H1 (cell line): ENCODE data around the gene CMC4. TPM values are rescaled to one million over a fixed set of nuclear protein-coding genes. Genes with fewer than 3 reads are reported as not detected.

ENCODE experiments used
- CTCF ChIA-PET: fragments of 300-600 bp; sonication (Branson Sonifier 250); formaldehyde crosslinking; loops from one replicate; lab custom pipeline; 2021; ENCODE audit not compliant: partially characterized antibody; lab: Charles Lee
- POLR2A ChIA-PET: fragments of 300-600 bp; sonication (Branson Sonifier 250); formaldehyde crosslinking; loops from one replicate; lab custom pipeline; 2021; ENCODE audit warnings: inconsistent platforms; ENCODE audit not compliant: partially characterized antibody; lab: Charles Lee
- DNase-seq, 2 experiments: peaks; one replicate each; pipeline versions ENCODE4 v3.0.0 to v3.0.0-alpha.2; 2010 to 2022; ENCODE audit warnings: low spot score in 2 of 2, low read depth in 1 of 2, mixed read lengths in 1 of 2
- FAIRE-seq: peaks from 2 replicates; lab custom pipeline; 2011; peaks lifted over from hg19 to GRCh38; lab: Jason Lieb, UNC
- H2AFZ ChIP-seq: 2 replicates; pipeline ENCODE4 v1.8.1; 2012; ENCODE audit warnings: low read length, inconsistent platforms
- H2AK5ac ChIP-seq: 2 replicates; pipeline ENCODE4 v1.6.1; 2013; ENCODE audit warnings: low read depth, low read length
- H2BK120ac ChIP-seq: replicated peaks from 2 replicates; pipeline ENCODE3; 2013; ENCODE audit warnings: low read depth, low read length, inconsistent platforms
- H2BK12ac ChIP-seq: 2 replicates; pipeline ENCODE4 v1.6.1; 2013; ENCODE audit warnings: low read depth, low read length
- H2BK15ac ChIP-seq: 2 replicates; pipeline ENCODE4 v1.6.1; 2013; ENCODE audit warnings: low read length
- H2BK20ac ChIP-seq: 2 replicates; pipeline ENCODE4 v1.6.1; 2013; ENCODE audit warnings: low read length
- H2BK5ac ChIP-seq: 2 replicates; pipeline ENCODE4 v1.6.1; 2013; ENCODE audit warnings: low read depth, low read length
- H3K14ac ChIP-seq: 2 replicates; pipeline ENCODE4 v1.6.1; 2013; ENCODE audit warnings: inconsistent platforms; ENCODE audit not compliant: insufficient read length
- H3K18ac ChIP-seq: 2 replicates; pipeline ENCODE4 v1.6.1; 2013; ENCODE audit warnings: low read length; ENCODE audit errors: extremely low read depth
- H3K23ac ChIP-seq: 2 replicates; pipeline ENCODE4 v1.6.1; 2013; ENCODE audit warnings: inconsistent platforms; ENCODE audit not compliant: insufficient read length
- H3K23me2 ChIP-seq: 2 replicates; pipeline ENCODE4 v1.6.1; 2013; ENCODE audit warnings: low read depth, low read length
- H3K27ac ChIP-seq: 2 replicates; pipeline ENCODE4 v1.6.1; 2011; ENCODE audit warnings: low read depth, low read length, inconsistent platforms
- H3K27me3 ChIP-seq, 4 experiments: replicated peaks in 1 of 4; 1 replicate in 1 of 4; 2 replicates in 3 of 4; pipeline versions ENCODE4 v1.6.1 to v1.8.1; 2011 to 2013; ENCODE audit warnings: low read length in 3 of 4, mild to moderate bottlenecking in 3 of 4, inconsistent platforms in 2 of 4, mixed read lengths in 2 of 4, moderate library complexity in 1 of 4; ENCODE audit not compliant: control insufficient read depth in 3 of 4, insufficient read depth in 3 of 4; ENCODE audit errors: extremely low read depth in 1 of 4
- H3K36me3 ChIP-seq, 4 experiments: 2 replicates each; pipeline versions ENCODE4 v1.6.1 to v1.8.1; 2011 to 2013; ENCODE audit warnings: mild to moderate bottlenecking in 4 of 4, low read length in 3 of 4, moderate library complexity in 2 of 4, control low read depth in 1 of 4, inconsistent platforms in 1 of 4; ENCODE audit not compliant: insufficient read depth in 4 of 4, control insufficient read depth in 2 of 4
- H3K4ac ChIP-seq: replicated peaks from 2 replicates; pipeline ENCODE3; 2013; ENCODE audit warnings: low read length, low read depth, mixed read lengths, inconsistent platforms; ENCODE audit not compliant: insufficient read length
- H3K4me1 ChIP-seq, 4 experiments: replicated peaks in 1 of 4; 1 replicate in 1 of 4; 2 replicates in 3 of 4; pipeline versions ENCODE4 v1.6.1 to v1.8.1; 2011 to 2013; ENCODE audit warnings: low read length in 3 of 4, inconsistent platforms in 2 of 4, mixed read lengths in 1 of 4; ENCODE audit not compliant: insufficient read depth in 4 of 4, control insufficient read depth in 3 of 4
- H3K4me2 ChIP-seq, 2 experiments: 2 replicates each; pipeline versions ENCODE4 v1.6.1 to v1.8.1; 2011 to 2013; ENCODE audit warnings: low read depth in 2 of 2, low read length in 2 of 2, control low read depth in 1 of 2, inconsistent platforms in 1 of 2, mild to moderate bottlenecking in 1 of 2; ENCODE audit not compliant: insufficient read depth in 1 of 2
- H3K4me3 ChIP-seq, 4 experiments: fragments of 200-600, 300-600 bp in 1 of 4; sonication (generic), shearing (Covaris generic), sonication (Bioruptor Twin) in 1 of 4; 2 replicates each; pipeline versions ENCODE4 v1.5.1 to v1.8.1; 2011 to 2016; ENCODE audit warnings: low read length in 4 of 4, low read depth in 3 of 4, control low read depth in 2 of 4, inconsistent platforms in 2 of 4, mild to moderate bottlenecking in 2 of 4, mixed read lengths in 1 of 4, moderate library complexity in 1 of 4; ENCODE audit not compliant: insufficient read depth in 2 of 4; ENCODE audit errors: extremely low read depth in 1 of 4
- H3K56ac ChIP-seq: replicated peaks from 2 replicates; pipeline ENCODE3; 2013; ENCODE audit warnings: low read depth, mild to moderate bottlenecking, mixed read lengths, low read length, inconsistent platforms; ENCODE audit not compliant: insufficient read length
- H3K79me1 ChIP-seq: 2 replicates; pipeline ENCODE4 v1.6.1; 2013; ENCODE audit warnings: low read depth, low read length, control low read depth
- H3K79me2 ChIP-seq, 2 experiments: 2 replicates each; pipeline versions ENCODE4 v1.6.1 to v1.8.1; 2012 to 2013; ENCODE audit warnings: low read length in 2 of 2, mild to moderate bottlenecking in 2 of 2, inconsistent platforms in 1 of 2; ENCODE audit not compliant: insufficient read depth in 2 of 2, control insufficient read depth in 1 of 2
- H3K9ac ChIP-seq, 4 experiments: replicated peaks in 1 of 4; 1 replicate in 1 of 4; 2 replicates in 3 of 4; pipeline versions ENCODE4 v1.6.1 to v1.8.1; 2011 to 2013; ENCODE audit warnings: low read depth in 3 of 4, low read length in 3 of 4, control low read depth in 2 of 4, mild to moderate bottlenecking in 2 of 4, moderate library complexity in 2 of 4, inconsistent platforms in 1 of 4; ENCODE audit errors: extremely low read depth in 1 of 4
- H3K9me3 ChIP-seq, 2 experiments: 2 replicates each; pipeline versions ENCODE4 v1.6.1 to v1.8.1; 2012 to 2013; ENCODE audit warnings: mild to moderate bottlenecking in 2 of 2, moderate library complexity in 2 of 2, control low read depth in 1 of 2, inconsistent platforms in 1 of 2, low read depth in 1 of 2, low read length in 1 of 2, mixed read lengths in 1 of 2; ENCODE audit not compliant: insufficient read depth in 2 of 2
- H4K20me1 ChIP-seq, 2 experiments: replicated peaks in 1 of 2; 2 replicates each; pipeline versions ENCODE3 to v1.8.1; 2011 to 2013; ENCODE audit warnings: inconsistent platforms in 2 of 2, low read length in 2 of 2, mild to moderate bottlenecking in 1 of 2; ENCODE audit not compliant: insufficient read depth in 2 of 2, control insufficient read depth in 1 of 2
- H4K5ac ChIP-seq: 2 replicates; pipeline ENCODE4 v1.6.1; 2013; ENCODE audit warnings: low read length, low read depth, mixed read lengths, inconsistent platforms; ENCODE audit not compliant: insufficient read length
- H4K8ac ChIP-seq: 2 replicates; pipeline ENCODE4 v1.8.0; 2013; ENCODE audit warnings: mild to moderate bottlenecking, moderate library complexity, low read length, inconsistent platforms; ENCODE audit not compliant: insufficient read depth; ENCODE audit errors: extremely low read depth
- H4K91ac ChIP-seq: replicated peaks from 2 replicates; pipeline ENCODE3; 2013; ENCODE audit warnings: low read length, mixed read lengths, inconsistent platforms; ENCODE audit not compliant: insufficient read length
- CEBPB ChIP-seq: IDR thresholded peaks from 2 replicates; pipeline ENCODE4 v1.6.1; 2012; ENCODE audit warnings: low read depth, low read length
- CHD2 ChIP-seq: IDR thresholded peaks from 2 replicates; pipeline ENCODE4 v1.6.1; 2012; ENCODE audit warnings: low read length, improper control_type of control experiment
- KDM4A ChIP-seq: IDR thresholded peaks from one replicate; pipeline ENCODE4 v1.7.1; 2012; ENCODE audit warnings: low read depth, mild to moderate bottlenecking, moderate library complexity, low read length, inconsistent platforms; ENCODE audit not compliant: severe bottlenecking
- POU5F1 ChIP-seq: IDR thresholded peaks from 2 replicates; pipeline ENCODE4 v1.6.1; 2011; ENCODE audit warnings: low read depth, mild to moderate bottlenecking, low read length, moderate library complexity
- RBBP5 ChIP-seq: IDR thresholded peaks from 2 replicates; pipeline ENCODE4 v1.7.1; 2012; ENCODE audit warnings: low read depth, mild to moderate bottlenecking, inconsistent platforms, low read length, moderate library complexity, borderline replicate concordance
- RFX5 ChIP-seq: IDR thresholded peaks from 2 replicates; pipeline ENCODE4 v1.6.1; 2011; ENCODE audit warnings: low read depth, low read length, improper control_type of control experiment, borderline replicate concordance
- SIX5 ChIP-seq: IDR thresholded peaks from 2 replicates; pipeline ENCODE4 v1.6.1; 2011; ENCODE audit warnings: mild to moderate bottlenecking, low read depth, low read length
- SP1 ChIP-seq: IDR thresholded peaks from 2 replicates; pipeline ENCODE4 v1.6.1; 2011; ENCODE audit warnings: low read depth, low read length
- SUZ12 ChIP-seq: fragments of 200-600 bp; sonication (generic); IDR thresholded peaks from 2 replicates; pipeline ENCODE4 v1.6.1; 2012; ENCODE audit warnings: mild to moderate bottlenecking, inconsistent platforms, low read length, moderate library complexity, mixed read lengths
- WGBS, 2 experiments: shearing (Covaris generic) in 1 of 2; methylation state at CpG; one replicate each; pipeline versions ENCODE4 v1.1.6 to v1.1.7; 2013 to 2015; ENCODE audit warnings: low lambda C conversion rate in 2 of 2, mixed read lengths in 2 of 2, inconsistent platforms in 1 of 2, low coverage in 1 of 2, missing lambda C conversion rate in 1 of 2; ENCODE audit not compliant: insufficient replicate concordance in 2 of 2, insufficient coverage in 1 of 2, insufficient read length in 1 of 2; ENCODE audit errors: extremely low coverage in 1 of 2, missing lambda C conversion rate in 1 of 2; 5-methylcytosine and 5-hydroxymethylcytosine counted together
- polyA plus RNA-seq, 7 experiments: library from polyadenylated mRNA; depleted of rRNA in 3 of 7; stranded (reverse) in 5 of 7; unstranded in 2 of 7; fragments of >200 nt in 5 of 7; fragments of 200-250 nt in 2 of 7; gene quantifications; 1 replicate in 5 of 7; 2 replicates in 1 of 7; 4 replicates in 1 of 7; pipeline versions ENCODE4 v1.2.1 to v1.2.3, GENCODE V29; 2011 to 2013; ENCODE audit warnings: missing spikeins in 2 of 7, mixed read lengths in 2 of 7
- total RNA-seq: library from RNA; stranded (reverse); fragmentation: NEBNext Ultra II Directional; extraction: Animal tissue kit (Norgen Biotek cat#: 25700); gene quantifications from 2 replicates; pipeline ENCODE4 v1.2.1, GENCODE V29; 2021

Gene CMC4
- total and polyA plus RNA-seq, 2 of the 8 experiments (the other 6 are each of a cell fraction or from before 2014, with no cell fraction given), result 6.0 to 8.8 TPM

DNA sequence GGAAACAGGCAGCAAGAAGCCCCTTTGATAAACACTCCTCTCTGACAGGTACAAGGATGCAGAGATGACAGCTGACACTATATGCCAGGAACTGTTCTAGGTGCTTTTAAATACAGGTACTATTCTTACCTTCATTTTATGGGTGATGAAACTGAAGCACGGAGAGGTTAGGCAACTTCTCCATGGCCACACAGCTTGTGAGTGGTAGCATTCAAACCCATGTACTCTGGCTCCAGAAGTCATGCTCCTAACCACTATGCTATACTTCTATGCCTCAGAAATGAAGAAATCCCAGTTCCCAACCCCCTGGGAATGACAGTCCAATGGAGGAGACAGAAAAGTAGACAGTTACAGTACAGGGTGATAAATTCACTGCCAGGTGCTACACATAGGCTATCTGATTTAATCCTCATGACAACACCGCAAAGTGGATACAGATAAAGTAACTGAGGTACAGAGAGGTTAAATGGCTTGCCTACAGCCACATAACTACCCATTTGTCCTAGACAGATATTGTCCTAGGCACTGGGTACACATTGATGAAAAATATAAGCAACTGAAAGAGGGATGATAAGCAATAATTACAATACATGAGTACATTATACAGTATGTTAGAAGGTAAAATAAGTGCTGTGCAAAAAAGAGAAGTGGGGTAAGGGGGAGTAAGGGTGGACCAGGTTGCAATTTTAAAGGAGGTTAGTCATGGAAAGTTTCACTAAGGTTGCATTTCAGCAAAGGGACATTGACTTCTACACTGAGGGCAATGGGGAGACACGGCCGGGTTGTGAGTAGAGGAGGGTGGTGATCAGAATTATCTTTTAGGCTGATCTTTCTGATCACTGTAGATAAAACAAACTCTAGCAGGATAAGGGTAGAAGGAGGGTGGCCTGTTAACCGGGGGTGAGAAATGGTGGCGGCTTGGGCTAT, 46.8 kb downstream of the CMC4 start:
- Histone ChIP-seq H3K4me1 (peaks cover 0 to 3% (median under 1%) of the 10 kb centered on the region in 4 experiments; a peak in 2 of 7 replicates), H3K27me3 (no peaks in the 10 kb centered on the region), H3K27ac (no peak overlapping the region), H3K79me2 (peaks cover 0 to 20% of the 10 kb centered on the region in 2 experiments; a peak in 2 of 4 replicates), H4K91ac (no peak overlapping the region), H3K56ac (no peak overlapping the region), H3K23ac (no peak overlapping the region), H4K8ac (no peak overlapping the region), H3K23me2 (peaks cover 3% of the 10 kb centered on the region; the same call in 1 of the 2 replicates), H3K79me1 (no peaks in the 10 kb centered on the region), H3K9me3 (no peaks in the 10 kb centered on the region), H3K4ac (no peak overlapping the region), H3K9ac (no peak overlapping the region), H4K5ac (no peak overlapping the region), H3K14ac (no peak overlapping the region), H2BK15ac (no peak overlapping the region), H2AFZ (no peak overlapping the region), H2BK5ac (no peak overlapping the region), H2BK120ac (no peak overlapping the region), H2BK20ac (no peak overlapping the region), H2BK12ac (no peak overlapping the region), H3K18ac (no peak overlapping the region), H2AK5ac (no peak overlapping the region), H3K4me2 (no peak overlapping the region), H4K20me1 (no peaks in the 10 kb centered on the region), H3K4me3 (no peak overlapping the region), H3K36me3 (no peaks in the 10 kb centered on the region)
- no peak for FAIRE-seq
- ChIA-PET CTCF (no interaction called here), POLR2A (no interaction called here)
- TF ChIP-seq SP1 (no peak), CEBPB (no peak), POU5F1 (no peak), RBBP5 (no peak), SUZ12 (no peak), CHD2 (no peak), KDM4A (no peak), SIX5 (no peak), RFX5 (no peak)
- DNase-seq, result no peak
- WGBS, 2 experiments, result 86% methylated on average over 6 of the region's 6 CpGs; no CpG with 5 or more reads in 1 of the 2 experiments
